GM06990 (cell line): ENCODE results near the gene APOBEC3C.
A peak's percentile ranks its signal among the peaks of the same experiment; 100 is the strongest.
"Not testable (repeated sequence)": the region's sequence is repeated elsewhere in the genome, so short reads cannot be mapped to it uniquely, and the experiment has no call there.

Experiments
- DNase-seq: peaks from one replicate; pipeline ENCODE4 v3.0.0-alpha.2; 2011; ENCODE audit not compliant: insufficient read length; ENCODE audit errors: extremely low read depth
- H3K27me3 ChIP-seq: replicated peaks from 2 replicates; pipeline ENCODE4 v1.6.0; 2011; ENCODE audit warnings: low read length; ENCODE audit not compliant: control insufficient read depth, insufficient read depth
- H3K36me3 ChIP-seq: 2 replicates; pipeline ENCODE4 v1.5.1; 2011; ENCODE audit warnings: low read length; ENCODE audit not compliant: control insufficient read depth, insufficient read depth
- H3K4me3 ChIP-seq: replicated peaks from 2 replicates; pipeline ENCODE4 v1.5.1; 2011; ENCODE audit warnings: low read depth, mild to moderate bottlenecking, control low read depth, low read length
- CTCF ChIP-seq: IDR thresholded peaks from 2 replicates; pipeline ENCODE4 v1.5.1; 2011; ENCODE audit warnings: low read length, control low read depth, mild to moderate bottlenecking, inconsistent platforms; ENCODE audit not compliant: insufficient read depth, poor library complexity, severe bottlenecking

The APOBEC3C gene

GRCh38 chr22:38971791-38972190 lies 42.3 kb upstream of the APOBEC3C start:
- H3K27me3 ChIP-seq, result no peaks in the 10 kb centered on the region
- no peak for DNase-seq
- no peaks in the 10 kb centered on the region for H3K36me3 ChIP-seq
- H3K4me3 ChIP-seq, result no peak overlapping the region
- no peak for TF ChIP-seq CTCF

- Histone ChIP-seq H3K27me3 (no peaks in the 10 kb centered on the region), H3K36me3 (no peaks in the 10 kb centered on the region), H3K4me3 (no peak overlapping the region)
- TF ChIP-seq CTCF, result no peak
- no peak for DNase-seq
Observed at GRCh38 chr22:38972558-38972957, 41.5 kb upstream of the APOBEC3C start.

- DNase-seq, result no peak
- H3K27me3 ChIP-seq, result no peaks in the 10 kb centered on the region
- no peaks in the 10 kb centered on the region for H3K36me3 ChIP-seq
- no peak overlapping the region for H3K4me3 ChIP-seq
- TF ChIP-seq CTCF, result peak; percentile 96
Observed at GRCh38 chr22:38973289-38974169, 40.5 kb upstream of the APOBEC3C start.

GRCh38 chr22:38974170-38974825 lies 39.8 kb upstream of the APOBEC3C start:
- H3K27me3 ChIP-seq, result no peaks in the 10 kb centered on the region
- DNase-seq, result no peak
- H3K4me3 ChIP-seq, result no peak overlapping the region
- no peaks in the 10 kb centered on the region for H3K36me3 ChIP-seq
- TF ChIP-seq CTCF, result no peak

GRCh38 chr22:38974826-38975175 lies 39.3 kb upstream of the APOBEC3C start:
- no peaks in the 10 kb centered on the region for H3K36me3 ChIP-seq
- TF ChIP-seq CTCF, result no peak
- H3K4me3 ChIP-seq, result no peak overlapping the region
- no peaks in the 10 kb centered on the region for H3K27me3 ChIP-seq
- DNase-seq, result no peak

GRCh38 chr22:38977289-38977688 lies 36.8 kb upstream of the APOBEC3C start:
- H3K36me3 ChIP-seq, H3K27me3 ChIP-seq, DNase-seq, H3K4me3 ChIP-seq: not testable (repeated sequence)

GRCh38 chr22:38980587-38980986 lies 33.5 kb upstream of the APOBEC3C start:
- not testable (repeated sequence) for DNase-seq, H3K27me3 ChIP-seq, H3K36me3 ChIP-seq, H3K4me3 ChIP-seq
